GM21360 (cell line): ENCODE measurements around the gene RAB5A.
"Not testable (repeated sequence)": the region's sequence is repeated elsewhere in the genome, so short reads cannot be mapped to it uniquely, and the experiment has no call there.

Experiments used
- ATAC-seq: cut with Tn5 transposase; IDR thresholded peaks from one replicate; pipeline ENCODE4 v1.9.1; 2021; ENCODE audit warnings: mild to moderate bottlenecking, moderate library complexity; ENCODE audit not compliant: unreplicated experiment

The RAB5A gene

GRCh38 chr3:20023623-20024405, 76.9 kb downstream of the RAB5A start:
- ATAC-seq, result no peak

- ATAC-seq, result no peak
These were observed 80.2 kb downstream of the RAB5A start for GRCh38 chr3:20027136-20027535.

- ATAC-seq, result no peak
These were observed 82.0 kb downstream of the RAB5A start for GRCh38 chr3:20028905-20029331.

GRCh38 chr3:20031939-20032338, 85.0 kb downstream of the RAB5A start:
- ATAC-seq, result not testable (repeated sequence)
